Ascending aorta (tissue), 2 donors: ENCODE data around the gene SLC16A5. TPM values are rescaled to one million over a fixed set of nuclear protein-coding genes. Genes with fewer than 3 reads are reported as not detected.
"Not testable (repeated sequence)": the region's sequence is repeated elsewhere in the genome, so short reads cannot be mapped to it uniquely, and the experiment has no call there.

Source experiments
- DNase-seq, 2 donors: peaks; one replicate each; pipeline ENCODE4 v3.0.0-alpha.2; 2019; ENCODE audit warnings: low spot score in 2 of 2
- H3K27ac ChIP-seq, 2 donors: fragments of 200-600 bp; sonication (generic); one replicate each; pipeline ENCODE4 v1.5.1; 2016 to 2017; ENCODE audit warnings: mild to moderate bottlenecking in 1 of 2
- H3K27me3 ChIP-seq: fragments of 200-600 bp; sonication (generic); one replicate; pipeline ENCODE4 v1.5.1; 2017
- H3K36me3 ChIP-seq, 2 donors: fragments of 200-600 bp; sonication (generic); one replicate each; pipeline ENCODE4 v1.5.1; 2016
- H3K4me1 ChIP-seq, 2 donors: fragments of 200-600 bp; sonication (generic); one replicate each; pipeline ENCODE4 v1.5.1; 2016 to 2017; ENCODE audit warnings: mild to moderate bottlenecking in 1 of 2
- H3K4me3 ChIP-seq, 2 donors: fragments of 200-600 bp; sonication (generic); one replicate each; pipeline ENCODE4 v1.5.1; 2016 to 2017; ENCODE audit warnings: mild to moderate bottlenecking in 1 of 2
- H3K9me3 ChIP-seq, 2 donors: fragments of 200-600 bp; sonication (generic); one replicate each; pipeline ENCODE4 v1.5.1; 2016
- intact Hi-C: fragments of 100-400 bp; cut with DNase I; formaldehyde crosslinking; loops from one replicate; pipeline ENCODE4 v1.15.1; 2023
- total RNA-seq: library from RNA; depleted of rRNA; stranded (reverse); fragments of >200 nt; gene quantifications from one replicate; pipeline ENCODE4 v1.1.0, GENCODE V29; 2016
- TF ChIP-seq, protein P1 (sequence below), 3 experiments: fragments of 200-600 bp in 2 of 3; fragments of 450-650 bp in 1 of 3; sonication (generic) in 2 of 3; IDR thresholded peaks; one replicate each; pipeline ENCODE4 v1.5.1; 2016 to 2019; ENCODE audit warnings: antibody characterized with exemption in 3 of 3, mild to moderate bottlenecking in 1 of 3, moderate library complexity in 1 of 3

The SLC16A5 gene
- total RNA-seq, 1 donor from 2014 or later, result 101 TPM

DNA sequence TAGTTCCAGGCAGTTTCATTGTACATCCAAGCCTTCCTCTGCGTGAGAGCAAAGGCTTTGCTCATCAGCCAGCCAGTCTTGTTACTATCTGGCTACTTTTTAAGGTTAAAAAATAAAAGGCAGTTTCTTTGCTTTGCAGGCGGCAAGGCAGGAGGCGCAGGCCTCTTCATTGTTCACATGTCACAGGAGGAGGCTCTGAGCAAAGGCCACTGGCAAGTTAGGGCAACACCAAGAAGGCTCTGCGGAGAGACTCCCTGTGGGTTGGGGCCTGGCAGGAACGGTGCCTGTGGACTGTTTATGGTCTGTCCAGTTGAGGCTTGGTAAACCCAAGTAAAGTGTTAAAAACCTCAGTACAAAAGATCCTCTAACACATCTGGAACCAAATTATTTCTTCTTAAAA is 47.7 kb downstream of the SLC16A5 start:
- Histone ChIP-seq H3K4me1 (peaks cover 0 to 5% of the 10 kb centered on the region in 2 donors), H3K36me3 (no peaks in the 10 kb centered on the region), H3K9me3 (no peaks in the 10 kb centered on the region), H3K27ac (no peak overlapping the region), H3K4me3 (no peak overlapping the region), H3K27me3 (no peaks in the 10 kb centered on the region)
- TF ChIP-seq, protein P1, sequence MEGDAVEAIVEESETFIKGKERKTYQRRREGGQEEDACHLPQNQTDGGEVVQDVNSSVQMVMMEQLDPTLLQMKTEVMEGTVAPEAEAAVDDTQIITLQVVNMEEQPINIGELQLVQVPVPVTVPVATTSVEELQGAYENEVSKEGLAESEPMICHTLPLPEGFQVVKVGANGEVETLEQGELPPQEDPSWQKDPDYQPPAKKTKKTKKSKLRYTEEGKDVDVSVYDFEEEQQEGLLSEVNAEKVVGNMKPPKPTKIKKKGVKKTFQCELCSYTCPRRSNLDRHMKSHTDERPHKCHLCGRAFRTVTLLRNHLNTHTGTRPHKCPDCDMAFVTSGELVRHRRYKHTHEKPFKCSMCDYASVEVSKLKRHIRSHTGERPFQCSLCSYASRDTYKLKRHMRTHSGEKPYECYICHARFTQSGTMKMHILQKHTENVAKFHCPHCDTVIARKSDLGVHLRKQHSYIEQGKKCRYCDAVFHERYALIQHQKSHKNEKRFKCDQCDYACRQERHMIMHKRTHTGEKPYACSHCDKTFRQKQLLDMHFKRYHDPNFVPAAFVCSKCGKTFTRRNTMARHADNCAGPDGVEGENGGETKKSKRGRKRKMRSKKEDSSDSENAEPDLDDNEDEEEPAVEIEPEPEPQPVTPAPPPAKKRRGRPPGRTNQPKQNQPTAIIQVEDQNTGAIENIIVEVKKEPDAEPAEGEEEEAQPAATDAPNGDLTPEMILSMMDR (IDR thresholded peaks at IDR 0.05), result no peak
- intact Hi-C loops, result no loop called here
- DNase-seq, result no peak

DNA sequence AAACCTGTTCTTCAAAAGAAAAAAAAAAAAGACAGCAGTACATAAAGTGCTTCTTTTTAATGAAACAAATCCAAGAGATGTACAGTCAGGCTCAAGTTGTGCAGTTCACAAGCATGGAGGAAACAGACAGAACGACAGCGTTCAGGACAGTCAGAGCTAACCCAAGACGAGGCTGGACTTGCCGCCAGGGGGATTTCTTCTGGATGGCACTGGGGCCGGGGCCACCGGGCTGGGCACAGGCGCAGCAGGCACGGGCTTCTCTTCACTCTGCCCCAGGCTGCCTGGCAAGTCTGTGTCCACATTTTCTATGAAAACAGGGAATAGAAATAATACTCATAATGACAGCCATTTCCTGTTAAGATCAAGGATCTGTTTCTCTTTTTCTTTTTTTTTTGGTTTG is 48.2 kb downstream of the SLC16A5 start:
- DNase-seq, result no peak
- peaks cover 0 to under 1% of the 10 kb centered on the region in 2 donors for H3K4me1 ChIP-seq
- no peaks in the 10 kb centered on the region for H3K9me3 ChIP-seq
- no peak overlapping the region for H3K4me3 ChIP-seq
- no peak overlapping the region for H3K27ac ChIP-seq
- intact Hi-C loops, result no loop called here
- TF ChIP-seq, protein P1 (IDR thresholded peaks at IDR 0.05), result no peak
- H3K27me3 ChIP-seq, result no peaks in the 10 kb centered on the region
- H3K36me3 ChIP-seq, result no peaks in the 10 kb centered on the region

DNA sequence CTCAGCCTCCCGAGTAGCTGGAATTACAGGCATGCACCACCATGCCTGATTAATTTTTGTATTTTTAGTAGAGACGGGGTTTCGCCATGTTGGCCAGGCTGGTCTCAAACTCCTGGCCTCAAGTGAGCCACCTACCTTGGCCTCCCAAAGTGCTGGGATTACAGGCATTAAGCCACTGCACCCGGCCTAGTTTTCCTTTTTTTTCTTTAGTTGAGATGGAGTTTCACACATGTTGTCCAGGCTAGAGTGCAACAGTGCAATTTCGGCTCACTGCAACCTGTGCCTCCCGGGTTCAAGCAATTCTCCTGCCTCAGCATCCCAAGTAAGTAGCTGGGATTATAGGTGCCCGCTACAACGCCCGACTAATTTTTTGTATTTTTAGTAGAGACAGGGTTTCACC is 50.0 kb downstream of the SLC16A5 start:
- H3K27me3 ChIP-seq, DNase-seq, H3K27ac ChIP-seq, H3K36me3 ChIP-seq, intact Hi-C loops, H3K4me1 ChIP-seq, H3K9me3 ChIP-seq, H3K4me3 ChIP-seq: not testable (repeated sequence)

DNA sequence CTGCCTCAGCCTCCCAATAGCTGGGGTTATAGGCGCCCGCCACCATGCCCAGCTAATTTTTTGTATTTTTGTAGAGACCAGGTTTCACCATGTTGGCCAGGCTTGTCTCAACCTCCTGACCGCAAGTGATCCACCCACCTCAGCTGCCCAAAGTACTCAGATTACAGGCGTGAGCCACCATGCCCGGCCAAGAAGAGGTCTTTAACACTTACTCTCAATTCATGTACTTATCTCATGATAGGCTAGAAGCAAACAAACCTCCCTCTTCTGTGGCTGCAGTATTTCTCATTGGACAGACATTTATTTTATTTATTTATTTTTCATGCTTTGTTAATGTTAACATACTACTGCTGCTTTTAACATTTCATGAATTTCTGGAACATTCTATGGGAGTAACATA is 50.8 kb downstream of the SLC16A5 start:
- no peak for DNase-seq
- Histone ChIP-seq H3K4me1 (no peaks in the 10 kb centered on the region), H3K27me3 (no peaks in the 10 kb centered on the region), H3K9me3 (no peaks in the 10 kb centered on the region), H3K4me3 (no peak overlapping the region), H3K27ac (no peak overlapping the region), H3K36me3 (no peaks in the 10 kb centered on the region)
- intact Hi-C loops, result no loop called here
- TF ChIP-seq, protein P1 (IDR thresholded peaks at IDR 0.05), result no peak

DNA sequence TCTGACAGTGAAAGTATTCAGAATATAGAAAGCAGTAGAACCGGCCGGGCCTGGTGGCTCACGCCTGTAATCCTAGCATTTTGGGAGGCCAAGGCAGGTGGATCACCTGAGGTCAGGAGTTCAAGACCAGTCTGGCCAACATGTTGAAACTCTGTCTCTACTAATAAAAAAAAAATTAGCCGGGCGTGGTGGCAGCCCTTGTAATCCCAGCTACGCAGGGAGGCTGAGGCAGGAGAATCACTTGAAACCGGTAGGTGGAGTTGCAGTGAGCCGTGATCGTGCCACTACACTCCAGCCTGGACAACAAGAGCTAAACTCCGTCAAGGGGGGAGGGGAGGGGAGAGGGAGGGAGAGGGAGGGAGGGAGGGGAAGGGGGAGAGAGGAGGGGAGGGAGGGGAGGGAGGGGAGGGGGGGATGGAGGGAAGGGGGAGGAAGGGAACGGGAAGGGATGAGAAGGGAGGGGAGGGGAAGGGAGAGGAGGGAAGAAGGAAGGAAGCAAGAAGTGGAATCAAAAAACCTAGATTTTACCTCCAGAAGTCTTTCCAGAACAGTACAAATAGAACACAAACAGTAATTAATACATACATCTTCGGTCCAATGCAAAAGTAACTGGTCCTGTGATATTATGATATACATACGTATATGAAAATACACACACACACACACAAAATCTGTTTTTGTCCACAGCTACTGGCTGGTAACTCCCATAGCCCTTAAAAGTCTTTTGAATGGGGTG is 54.6 kb downstream of the SLC16A5 start:
- intact Hi-C loops, result no loop called here
- no peaks in the 10 kb centered on the region for H3K36me3 ChIP-seq
- TF ChIP-seq, protein P1 (IDR thresholded peaks at IDR 0.05), result no peak
- DNase-seq, result no peak
- no peak overlapping the region for H3K27ac ChIP-seq
- no peaks in the 10 kb centered on the region for H3K27me3 ChIP-seq
- no peaks in the 10 kb centered on the region for H3K9me3 ChIP-seq
- H3K4me3 ChIP-seq, result no peak overlapping the region
- H3K4me1 ChIP-seq, result no peaks in the 10 kb centered on the region

DNA sequence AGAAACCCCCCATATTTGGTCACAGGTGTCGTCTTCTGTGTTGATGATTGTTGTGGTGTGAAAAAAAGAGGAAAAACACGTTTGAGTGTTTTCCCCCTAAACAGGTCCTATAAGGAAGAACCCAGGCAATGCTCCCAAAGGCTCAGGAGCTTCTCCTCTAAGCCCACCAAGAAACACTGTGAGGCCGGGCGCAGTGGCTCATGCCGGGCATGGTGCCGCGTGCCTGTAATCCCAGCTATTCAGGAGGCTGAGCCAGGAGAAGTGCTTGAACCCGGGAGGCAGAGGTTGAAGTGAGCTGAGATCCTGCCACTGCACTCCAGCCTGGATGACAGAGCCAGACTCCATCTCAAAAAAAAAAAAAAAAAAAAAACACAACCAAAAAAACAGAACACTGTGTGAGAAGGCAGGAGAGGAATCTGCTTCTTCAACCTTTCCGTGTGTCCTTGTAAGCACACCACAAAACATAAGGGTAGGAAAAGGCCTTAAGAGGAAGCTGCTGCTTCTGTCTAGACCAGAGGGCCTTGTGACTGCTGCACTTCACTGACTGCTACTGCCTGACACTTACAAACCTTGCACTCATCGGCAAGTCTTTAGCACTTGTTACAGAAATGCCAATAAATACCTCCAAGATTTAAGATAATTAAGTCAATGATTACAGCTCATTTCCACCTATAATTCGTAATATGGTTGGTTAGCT is 57.2 kb downstream of the SLC16A5 start:
- TF ChIP-seq, protein P1 (IDR thresholded peaks at IDR 0.05), result no peak
- Histone ChIP-seq H3K27me3 (no peaks in the 10 kb centered on the region), H3K4me1 (no peaks in the 10 kb centered on the region), H3K27ac (no peak overlapping the region), H3K4me3 (no peak overlapping the region), H3K9me3 (no peaks in the 10 kb centered on the region), H3K36me3 (no peaks in the 10 kb centered on the region)
- no peak for DNase-seq
- intact Hi-C loops, result no loop called here
